Stimulated activated CD4-positive, alpha-beta T cell treated with anti-CD3 and anti-CD28 coated beads, Interleukin-12 subunit alpha, Interleukin-12 subunit beta, amount 100 ng/mL, for 48 hours (primary cell): ENCODE data around the gene CDK10.
"Not testable (repeated sequence)": the region's sequence is repeated elsewhere in the genome, so short reads cannot be mapped to it uniquely, and the experiment has no call there.

Experiments
- DNase-seq, 3 donors: peaks; one replicate each; pipeline ENCODE4 v3.0.0-alpha.2; 2020; ENCODE audit warnings: low read depth in 2 of 3, low spot score in 1 of 3

Gene CDK10

GRCh38 chr16:89686520-89687091, at the start of gene CDK10:
CDK10 (plus strand) TSS chr16:89686689; CDS start chr16:89686711, 22 bp downstream.
- peak; percentile 85 to 91 (median 88) for DNase-seq

DNA sequence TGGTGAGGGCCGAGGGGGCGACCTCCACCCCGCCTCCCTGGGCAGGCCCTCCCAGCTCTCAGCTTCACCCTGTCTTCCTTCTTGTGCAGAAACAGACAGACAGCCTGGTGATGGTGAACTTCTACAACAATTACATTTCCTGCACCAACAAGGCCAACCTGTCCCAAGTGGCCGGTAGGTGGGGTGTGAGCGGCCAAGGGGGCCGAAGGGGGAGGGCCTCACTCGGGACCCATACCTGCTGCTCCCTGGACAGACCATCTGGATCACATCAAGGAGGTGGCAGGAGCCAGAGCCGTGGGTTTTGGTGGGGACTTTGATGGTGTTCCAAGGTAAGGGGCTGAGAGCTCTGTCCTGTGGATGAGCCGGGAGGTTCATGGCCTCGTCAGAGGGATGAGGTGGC, 49.1 kb upstream of the CDK10 start:
- no peak for DNase-seq

DNA sequence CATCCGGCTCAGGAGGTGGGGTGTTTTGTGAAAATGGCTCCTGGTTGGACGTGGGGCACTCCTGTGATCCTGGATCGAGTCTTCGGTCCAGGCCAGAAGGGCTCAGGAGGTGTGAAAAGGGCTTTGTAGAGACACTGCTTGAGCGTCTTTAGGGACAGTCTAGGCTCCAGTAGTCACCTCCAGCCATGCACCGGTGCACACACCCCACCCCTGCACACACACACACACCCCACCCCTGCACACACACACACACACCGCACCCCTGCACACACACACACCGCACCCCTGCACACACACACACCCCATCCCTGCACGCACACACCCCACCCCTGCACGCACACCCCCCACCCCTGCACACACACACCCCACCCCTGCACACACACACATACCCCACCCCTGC, 48.0 kb upstream of the CDK10 start:
- no peak for DNase-seq

GRCh38 chr16:89639385-89639784, 47.1 kb upstream of the CDK10 start:
- DNase-seq, result no peak

GRCh38 chr16:89641458-89642119, 44.9 kb upstream of the CDK10 start:
- no peak for DNase-seq

DNA sequence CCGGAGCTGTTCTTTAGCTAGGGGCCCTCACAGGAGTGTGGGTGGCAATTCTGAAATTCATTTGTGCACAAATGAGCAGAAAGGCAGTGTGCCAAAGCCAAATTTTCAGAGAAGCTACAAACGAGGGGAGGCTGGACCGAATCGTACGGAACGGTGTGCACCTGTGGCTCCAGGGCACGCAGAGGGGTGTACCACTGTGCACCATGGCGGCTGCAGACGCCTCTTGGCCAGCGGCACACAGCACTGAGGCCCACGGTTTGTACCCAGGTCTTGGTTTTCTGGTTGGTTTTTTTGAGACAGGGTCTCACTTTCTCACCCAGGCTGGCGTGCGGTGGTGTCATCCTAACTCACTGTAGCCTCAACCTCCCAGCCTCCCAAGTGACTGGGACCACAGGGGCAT, 43.9 kb upstream of the CDK10 start:
- no peak for DNase-seq

- no peak for DNase-seq
Measured at GRCh38 chr16:89643769-89644300, 42.7 kb upstream of the CDK10 start.

DNA sequence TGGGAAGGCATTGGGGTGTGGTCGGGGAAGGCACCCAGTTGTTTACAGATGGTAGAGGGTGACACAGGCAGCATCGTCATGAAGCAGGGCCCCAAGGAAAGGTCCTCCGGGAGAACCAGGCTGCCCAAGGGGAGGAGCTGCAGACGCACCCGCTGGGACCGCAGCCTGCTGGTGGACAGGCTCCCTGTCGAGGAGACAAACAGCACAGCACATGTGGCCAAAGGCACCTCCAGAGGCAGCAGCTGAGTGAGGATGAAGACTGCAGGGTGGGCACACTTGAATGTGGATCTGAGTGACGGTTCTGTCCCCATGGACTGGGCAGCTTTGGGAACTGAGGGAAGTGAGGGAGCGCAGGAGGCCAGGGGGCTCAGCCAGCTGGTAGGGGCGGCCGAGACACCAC, 41.4 kb upstream of the CDK10 start:
- no peak for DNase-seq

DNA sequence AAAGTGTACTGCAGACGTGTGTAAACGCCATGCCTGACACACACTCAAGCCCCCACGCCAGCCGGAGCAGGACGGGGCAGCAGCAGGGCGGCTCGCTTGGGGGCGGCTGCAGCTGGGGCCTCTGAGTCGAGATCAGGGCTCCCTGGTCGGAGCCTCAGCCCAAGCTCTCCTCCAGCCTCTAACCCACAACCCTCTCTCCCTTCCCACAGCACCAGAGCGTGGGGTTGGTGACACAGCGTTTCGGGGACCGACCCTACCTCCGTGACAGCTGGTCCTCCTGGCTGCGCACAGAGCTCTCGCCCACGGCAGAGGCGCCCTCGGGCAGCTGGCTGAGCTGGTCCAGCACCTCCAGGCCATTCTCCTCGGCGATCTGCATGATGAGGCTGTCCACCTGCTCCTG, 40.2 kb upstream of the CDK10 start:
- DNase-seq, result no peak

DNA sequence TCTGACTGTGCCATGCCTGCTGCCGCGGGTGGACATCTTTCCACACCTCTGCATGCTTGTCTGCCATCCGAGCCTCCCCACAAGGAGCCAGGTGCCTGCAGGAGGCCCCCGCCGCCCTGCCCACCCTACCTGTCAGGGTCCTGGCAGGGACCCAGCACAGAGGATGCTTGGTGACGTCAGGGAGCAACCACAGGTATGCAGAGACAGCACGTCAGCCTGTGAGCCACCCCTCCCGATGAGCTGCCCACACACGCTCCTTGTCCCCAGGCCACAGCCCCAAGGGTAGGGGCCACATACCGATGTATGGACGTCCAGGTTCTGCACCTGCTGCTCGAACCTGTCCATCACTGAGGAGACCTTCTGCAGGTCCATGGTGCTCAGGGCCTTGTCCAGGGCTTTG, 39.6 kb upstream of the CDK10 start:
- no peak for DNase-seq

GRCh38 chr16:89651584-89651983, 34.9 kb upstream of the CDK10 start:
- DNase-seq, result no peak

DNA sequence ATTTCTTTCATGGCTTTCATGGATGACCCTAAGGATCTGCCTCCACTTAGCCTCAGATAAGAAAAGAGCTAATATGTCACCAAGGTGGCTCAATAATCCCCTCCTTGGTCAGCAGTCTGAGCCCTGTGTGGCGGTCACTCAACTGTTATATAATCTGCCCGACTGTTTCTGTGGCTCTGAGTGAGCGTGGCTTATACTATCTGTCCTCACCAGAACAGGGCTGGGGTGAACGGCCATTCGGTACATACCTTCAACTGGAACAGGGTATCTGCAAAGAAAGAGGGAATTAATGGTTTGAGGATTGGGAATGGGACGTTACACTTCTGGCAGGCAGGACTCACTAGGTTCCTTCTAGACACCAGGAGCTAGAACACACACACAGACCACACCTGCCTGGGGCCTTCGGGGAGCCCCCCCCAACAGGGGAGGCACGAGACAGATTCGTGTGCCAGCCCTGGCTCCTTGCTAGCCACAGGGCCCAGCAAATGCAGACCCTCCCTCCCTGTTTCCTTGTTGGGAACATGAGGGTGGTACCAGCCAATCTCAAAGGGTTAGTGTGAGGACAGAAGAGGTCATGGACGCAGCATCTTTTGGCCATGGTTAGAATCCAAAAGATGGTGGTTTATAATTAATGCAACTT, 32.7 kb upstream of the CDK10 start:
- no peak for DNase-seq

DNA sequence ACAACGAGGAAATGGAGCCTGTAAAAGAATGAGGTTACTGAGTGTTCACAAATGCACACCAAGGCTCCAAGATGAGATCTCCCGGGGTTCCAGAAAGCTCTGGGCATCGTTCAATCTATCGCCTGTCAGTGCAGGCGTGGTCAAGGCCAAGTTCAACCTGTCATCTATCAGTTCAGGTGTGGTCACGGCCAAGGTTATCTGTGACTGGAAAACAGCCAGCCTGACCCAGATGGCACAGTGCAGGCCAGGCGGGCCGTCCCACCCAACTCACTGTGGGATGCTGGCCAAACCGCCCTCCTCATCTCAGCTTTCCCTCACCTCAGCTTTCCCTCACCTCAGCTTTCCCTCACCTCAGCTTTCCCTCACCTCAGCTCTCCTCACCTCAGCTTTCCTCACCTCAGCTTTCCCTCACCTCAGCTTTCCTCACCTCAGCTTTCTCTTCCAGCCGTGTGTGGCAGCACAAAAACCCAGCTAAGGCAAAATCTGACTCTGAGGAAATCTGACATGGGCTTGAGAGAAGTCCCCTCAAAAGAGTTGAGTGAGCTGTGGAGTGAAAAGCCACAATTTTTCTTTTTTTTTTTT, 31.3 kb upstream of the CDK10 start:
- DNase-seq, result no peak

GRCh38 chr16:89656435-89657121, 29.9 kb upstream of the CDK10 start:
- DNase-seq, result no peak

GRCh38 chr16:89657442-89658220, 28.9 kb upstream of the CDK10 start, which contains the start of the genes CHMP1A and SPATA33:
CHMP1A (minus strand) TSS chr16:89657708; CDS start chr16:89657588, 120 bp downstream.
SPATA33 (plus strand) TSS chr16:89657836; CDS start chr16:89657912, 76 bp downstream.
- peak; percentile 83 to 92 (median 90) for DNase-seq

- DNase-seq, result peak in 2 of 3 donors; percentile 20 to 24
Measured at GRCh38 chr16:89658221-89658879, 28.1 kb upstream of the CDK10 start.

GRCh38 chr16:89660146-89660545, 26.3 kb upstream of the CDK10 start:
- no peak for DNase-seq

DNA sequence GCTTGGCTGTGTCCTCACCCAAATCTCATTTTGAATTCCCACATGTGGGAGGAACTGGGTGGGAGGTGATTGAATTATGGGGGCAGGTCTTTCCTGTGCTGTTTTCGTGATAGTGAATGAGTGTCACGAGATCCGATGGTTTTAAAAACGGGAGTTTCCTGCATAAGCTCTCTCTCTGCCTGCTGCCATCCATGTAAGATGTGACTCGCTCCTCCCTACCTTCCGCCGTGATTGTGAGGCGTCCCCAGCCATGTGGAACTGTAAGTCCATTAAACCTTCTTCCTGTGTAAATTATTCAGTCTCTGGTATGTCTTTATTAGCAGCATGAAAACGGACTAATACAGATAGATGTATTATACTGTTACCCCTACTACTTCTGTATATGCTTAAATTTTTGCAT, 25.3 kb upstream of the CDK10 start:
- no peak for DNase-seq

- DNase-seq, result not testable (repeated sequence)
Measured at GRCh38 chr16:89664238-89664637, 22.3 kb upstream of the CDK10 start.

DNA sequence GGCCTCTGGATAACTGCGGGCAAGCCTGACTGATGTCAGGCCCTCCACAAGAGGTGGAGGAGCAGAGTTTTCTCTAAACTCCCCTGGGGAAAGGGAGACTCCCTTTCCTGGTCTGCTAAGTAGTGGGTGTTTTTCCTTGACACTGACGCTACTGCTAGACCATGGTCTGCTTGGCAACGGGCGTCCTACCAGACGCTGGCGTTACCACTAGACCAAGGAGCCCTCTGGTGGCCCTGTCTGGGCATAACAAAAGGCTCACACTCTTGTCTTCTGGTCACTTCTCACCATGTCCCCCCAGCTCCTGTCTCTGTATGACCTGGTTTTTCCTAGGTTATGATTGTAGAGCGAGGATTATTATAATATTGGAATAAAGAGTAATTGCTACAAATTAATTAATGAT, 19.5 kb upstream of the CDK10 start:
- not testable (repeated sequence) for DNase-seq
